Tibial artery (tissue), 4 donors: ENCODE measurements around the gene REXO5.
"Not testable (repeated sequence)": the region's sequence is repeated elsewhere in the genome, so short reads cannot be mapped to it uniquely, and the experiment has no call there.

Experiments used
- DNase-seq, 2 donors: peaks; one replicate each; pipeline ENCODE4 v3.0.0-alpha.2; 2019
- H3K27ac ChIP-seq, 2 donors: fragments of 200-600 bp; sonication (generic) in 1 of 2; 1 replicate in 1 of 2; 2 replicates in 1 of 2; pipeline ENCODE4 v1.5.1; 2018 to 2019; ENCODE audit warnings: mild to moderate bottlenecking in 1 of 2
- H3K27me3 ChIP-seq, 2 donors: fragments of 200-600 bp; sonication (generic) in 1 of 2; one replicate each; pipeline versions ENCODE4 v1.5.1 to v1.6.0; 2016 to 2019
- H3K36me3 ChIP-seq, 3 donors: fragments of 200-600 bp; sonication (generic) in 2 of 3; one replicate each; pipeline ENCODE4 v1.5.1; 2016 to 2019; ENCODE audit warnings: mild to moderate bottlenecking in 2 of 3
- H3K4me1 ChIP-seq, 4 donors: fragments of 200-600 bp; sonication (generic) in 2 of 4; 1 replicate in 3 of 4; 2 replicates in 1 of 4; pipeline ENCODE4 v1.5.1; 2016 to 2019
- H3K4me3 ChIP-seq, 2 donors: fragments of 200-600 bp; sonication (generic) in 1 of 2; 1 replicate in 1 of 2; 2 replicates in 1 of 2; pipeline ENCODE4 v1.5.1; 2018 to 2019; ENCODE audit warnings: mild to moderate bottlenecking in 2 of 2
- H3K9me3 ChIP-seq, 3 donors: fragments of 200-600 bp; sonication (generic) in 1 of 3; one replicate each; pipeline ENCODE4 v1.5.1; 2016 to 2019
- CTCF ChIP-seq, 2 experiments: fragments of 200-600 bp in 1 of 2; fragments of 450-650 bp in 1 of 2; IDR thresholded peaks; one replicate each; pipeline ENCODE4 v1.5.1; 2017 to 2019; ENCODE audit warnings: antibody characterized with exemption in 2 of 2, mild to moderate bottlenecking in 1 of 2, moderate library complexity in 1 of 2
- intact Hi-C: fragments of 100-400 bp; cut with DNase I; formaldehyde crosslinking; loops from one replicate; pipeline ENCODE4 v1.15.0; 2023; ENCODE audit warnings: low total_unique reads

Gene REXO5

DNA sequence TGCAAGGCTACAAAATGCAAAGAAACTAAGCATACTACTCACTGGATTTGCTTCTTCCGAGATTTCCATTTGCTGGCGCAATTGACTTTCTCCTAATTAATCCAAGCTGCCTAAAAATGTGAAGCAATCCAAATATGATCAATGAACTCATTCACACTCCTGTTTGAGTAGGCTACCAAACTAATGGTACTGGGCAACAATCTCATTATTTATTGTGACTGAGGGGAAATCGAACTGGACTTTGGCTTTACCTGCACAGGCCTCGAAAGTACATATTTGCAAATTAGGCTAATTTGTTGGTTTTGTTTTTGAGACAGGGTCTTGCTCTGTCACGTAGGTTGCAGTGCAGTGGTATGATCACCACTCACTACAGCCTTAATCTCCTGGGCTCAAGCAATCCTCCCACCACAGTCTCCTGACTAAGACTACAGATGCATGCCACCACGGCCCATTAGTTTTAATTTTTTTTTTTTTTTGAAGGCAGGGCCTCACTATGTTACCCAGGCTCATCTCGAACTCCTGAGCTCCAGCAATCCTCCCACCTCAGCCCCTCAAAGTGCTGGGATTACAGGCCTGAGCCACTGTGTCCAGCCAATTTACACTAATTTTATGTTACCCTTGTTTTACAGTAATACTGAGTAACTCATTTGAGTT is 2.6 kb upstream of the REXO5 start:
- no peak for TF ChIP-seq CTCF (IDR thresholded peaks at IDR 0.05)
- no peak overlapping the region for H3K27ac ChIP-seq
- intact Hi-C loops, result loop anchor here (5.0 kb wide), 1 partner anchor 279 kb away; no protein-coding TSS in a partner anchor
- no peak for DNase-seq
- H3K4me1 ChIP-seq, result peaks cover 0 to 19% (median 8%) of the 10 kb centered on the region in 4 donors
- no peak overlapping the region for H3K4me3 ChIP-seq
- H3K36me3 ChIP-seq, result peaks cover 0 to 11% (median 0%) of the 10 kb centered on the region in 3 donors
- no peaks in the 10 kb centered on the region for H3K9me3 ChIP-seq
- no peaks in the 10 kb centered on the region for H3K27me3 ChIP-seq

GRCh38 chr16:20805684-20806167 is 601 bp upstream of the REXO5 start:
- Histone ChIP-seq H3K4me1 (peaks cover 0 to 19% (median 8%) of the 10 kb centered on the region in 4 donors), H3K27ac (peak overlapping the region; percentile 80 to 88), H3K4me3 (peak overlapping the region; percentile 66 to 68)
- H3K9me3 ChIP-seq, DNase-seq, intact Hi-C loops, H3K27me3 ChIP-seq, H3K36me3 ChIP-seq: not testable (repeated sequence)

DNA sequence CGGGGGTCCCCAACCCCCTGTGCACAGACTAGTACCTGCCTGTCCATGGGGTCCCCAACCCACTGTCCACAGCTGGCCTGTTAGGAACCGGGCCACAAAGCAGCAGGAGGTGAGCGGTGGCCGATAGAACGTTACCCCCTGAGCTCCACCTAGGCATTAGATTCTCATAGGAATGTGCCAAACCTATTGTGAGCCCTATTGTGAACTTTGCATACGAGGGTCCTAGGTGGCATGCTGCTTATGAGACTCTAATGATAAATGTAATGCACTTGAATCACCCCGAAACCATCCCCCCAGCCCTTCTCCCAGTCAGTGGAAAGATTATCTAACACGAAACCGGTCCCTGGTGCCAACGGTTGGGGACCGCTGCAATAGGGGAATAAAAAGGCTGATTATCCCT is 1.5 kb downstream of the REXO5 start:
- H3K9me3 ChIP-seq, result no peaks in the 10 kb centered on the region
- no peak for TF ChIP-seq CTCF (IDR thresholded peaks at IDR 0.05)
- intact Hi-C loops, result no loop called here
- H3K36me3 ChIP-seq, result no peaks in the 10 kb centered on the region
- H3K27ac ChIP-seq, result no peak overlapping the region
- H3K4me1 ChIP-seq, result peaks cover 0 to 19% (median 8%) of the 10 kb centered on the region in 4 donors
- no peaks in the 10 kb centered on the region for H3K27me3 ChIP-seq
- H3K4me3 ChIP-seq, result no peak overlapping the region
- DNase-seq, result no peak

DNA sequence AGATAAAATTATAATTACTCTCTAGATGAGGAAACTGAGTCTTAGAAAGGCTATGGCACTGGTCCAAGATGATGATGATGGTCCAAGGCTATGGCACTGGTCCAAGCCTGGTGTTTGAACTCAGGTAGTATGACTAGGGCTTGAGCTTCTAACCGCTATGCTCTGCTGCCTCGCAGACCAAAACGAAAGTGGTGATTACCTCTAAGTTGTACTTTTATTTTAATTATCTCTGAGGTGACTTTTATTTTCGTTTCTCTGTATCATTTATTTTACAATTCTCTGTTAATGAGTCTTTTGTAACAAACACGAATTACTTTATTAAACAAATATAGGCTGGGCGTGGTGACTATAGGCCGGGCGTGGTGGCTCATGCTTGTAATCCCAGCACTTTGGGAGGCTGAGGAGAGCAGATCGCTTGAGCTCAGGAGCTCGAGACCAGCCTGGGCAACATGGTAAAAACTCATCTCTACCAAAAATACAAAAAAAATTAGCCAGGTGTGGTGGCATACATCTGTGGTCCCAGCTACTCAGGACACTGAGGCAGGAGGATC is 5.6 kb downstream of the REXO5 start:
- peaks cover 0 to 5% (median 0%) of the 10 kb centered on the region in 3 donors for H3K36me3 ChIP-seq
- peaks cover 0 to 9% (median 2%) of the 10 kb centered on the region in 4 donors for H3K4me1 ChIP-seq
- no peak for DNase-seq
- H3K27me3 ChIP-seq, result no peaks in the 10 kb centered on the region
- no peak overlapping the region for H3K27ac ChIP-seq
- no peak overlapping the region for H3K4me3 ChIP-seq
- intact Hi-C loops, result no loop called here
- no peaks in the 10 kb centered on the region for H3K9me3 ChIP-seq
- TF ChIP-seq CTCF (IDR thresholded peaks at IDR 0.05), result no peak

DNA sequence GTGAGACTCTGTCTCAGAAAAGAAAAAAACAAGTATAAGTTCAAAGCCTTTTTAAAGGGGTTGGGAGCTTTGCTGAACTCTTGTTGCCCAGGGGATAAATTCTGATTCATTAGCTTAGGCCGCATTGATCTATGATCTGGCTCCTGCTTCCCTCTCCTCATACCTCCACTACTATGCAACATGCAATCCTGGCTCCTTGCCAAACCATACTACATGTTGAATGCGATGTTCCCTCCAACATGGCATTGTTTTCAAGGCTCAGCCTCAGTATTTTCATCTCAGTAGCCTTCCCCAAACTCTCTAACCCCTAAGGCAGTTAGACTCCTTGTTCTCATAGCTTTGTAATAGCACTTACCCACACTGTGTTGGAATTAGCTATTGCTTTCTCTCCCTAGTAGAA is 6.2 kb downstream of the REXO5 start:
- H3K9me3 ChIP-seq, result no peaks in the 10 kb centered on the region
- DNase-seq, result no peak
- H3K4me3 ChIP-seq, result no peak overlapping the region
- H3K27ac ChIP-seq, result no peak overlapping the region
- no peak for TF ChIP-seq CTCF (IDR thresholded peaks at IDR 0.05)
- H3K4me1 ChIP-seq, result peaks cover 0 to 4% (median 0%) of the 10 kb centered on the region in 4 donors
- peaks cover 0 to 5% (median 0%) of the 10 kb centered on the region in 3 donors for H3K36me3 ChIP-seq
- intact Hi-C loops, result no loop called here
- no peaks in the 10 kb centered on the region for H3K27me3 ChIP-seq

DNA sequence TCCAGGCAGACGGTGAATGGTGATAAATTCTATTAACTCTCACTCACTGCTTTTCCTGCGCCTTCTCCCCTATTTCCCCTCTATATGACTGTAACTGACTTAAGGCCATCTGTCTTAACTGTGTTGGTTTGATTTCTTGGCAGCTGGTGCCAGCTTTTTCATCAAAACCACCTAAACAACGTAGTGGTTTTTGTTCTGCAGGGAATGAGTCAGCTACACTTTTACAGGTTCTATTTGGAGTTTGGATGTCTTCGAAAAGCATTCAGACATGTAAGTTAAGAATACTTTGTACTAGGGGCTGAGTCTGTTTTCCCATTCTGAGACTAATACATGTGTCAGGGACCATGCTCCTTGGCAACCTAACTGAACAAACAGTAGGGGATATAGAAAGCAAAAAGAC is 8.5 kb downstream of the REXO5 start:
- H3K4me3 ChIP-seq, result no peak overlapping the region
- no peaks in the 10 kb centered on the region for H3K9me3 ChIP-seq
- intact Hi-C loops, result no loop called here
- H3K36me3 ChIP-seq, result peaks cover 0 to 5% (median 0%) of the 10 kb centered on the region in 3 donors
- no peaks in the 10 kb centered on the region for H3K4me1 ChIP-seq
- H3K27ac ChIP-seq, result no peak overlapping the region
- no peak for DNase-seq
- no peak for TF ChIP-seq CTCF (IDR thresholded peaks at IDR 0.05)
- H3K27me3 ChIP-seq, result no peaks in the 10 kb centered on the region
